HL-60 (cell line): Measurements from ENCODE around the gene HDGFL2.

Experiments
- CTCF ChIP-seq: IDR thresholded peaks from one replicate; pipeline ENCODE4 v1.5.1; 2011; ENCODE audit warnings: low read length, control low read depth, inconsistent platforms; ENCODE audit not compliant: insufficient read depth
- POLR2AphosphoS5 ChIP-seq: IDR thresholded peaks from 2 replicates; pipeline ENCODE4 v1.6.1; 2012; ENCODE audit warnings: low read depth
- TF ChIP-seq, protein P1 (sequence below): IDR thresholded peaks from 2 replicates; pipeline ENCODE4 v1.6.1; 2012; ENCODE audit warnings: low read depth; ENCODE audit not compliant: insufficient replicate concordance

DNA sequence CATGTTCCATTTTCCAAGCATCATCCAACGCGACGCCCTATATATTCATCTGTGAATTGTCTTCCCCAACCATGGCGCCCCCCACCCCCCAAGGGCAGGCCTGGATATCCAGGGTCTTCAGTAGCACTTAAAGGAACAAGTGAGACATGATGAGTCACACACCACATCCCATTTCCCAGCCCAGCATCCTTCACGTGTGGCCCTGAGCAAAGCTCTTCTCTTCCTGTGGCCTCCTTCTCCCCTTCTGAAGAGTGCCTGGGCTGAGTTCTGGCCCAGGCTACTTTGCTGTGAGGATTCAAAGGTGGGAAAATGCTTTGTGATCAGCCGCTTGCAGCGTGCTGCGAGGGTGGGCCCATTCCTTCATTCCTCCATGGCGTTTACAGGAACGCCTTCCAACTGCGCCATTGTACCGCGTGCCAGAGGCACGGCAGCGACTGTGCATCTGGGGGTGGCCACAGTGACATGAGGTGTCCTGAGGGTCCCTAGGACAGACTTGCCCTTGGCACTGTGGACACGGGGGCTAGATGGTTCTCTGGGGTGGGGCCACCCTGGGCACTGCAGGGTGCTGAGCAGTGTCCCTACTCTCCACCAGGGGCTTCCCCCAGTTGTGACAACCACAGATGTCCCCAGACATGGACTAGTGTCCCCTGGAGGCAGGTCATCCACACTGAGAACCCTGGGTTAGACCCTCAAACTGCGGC is 34.5 kb downstream of the HDGFL2 start:
- TF ChIP-seq CTCF, result no peak
- no peak for TF ChIP-seq POLR2AphosphoS5
- TF ChIP-seq, protein P1, sequence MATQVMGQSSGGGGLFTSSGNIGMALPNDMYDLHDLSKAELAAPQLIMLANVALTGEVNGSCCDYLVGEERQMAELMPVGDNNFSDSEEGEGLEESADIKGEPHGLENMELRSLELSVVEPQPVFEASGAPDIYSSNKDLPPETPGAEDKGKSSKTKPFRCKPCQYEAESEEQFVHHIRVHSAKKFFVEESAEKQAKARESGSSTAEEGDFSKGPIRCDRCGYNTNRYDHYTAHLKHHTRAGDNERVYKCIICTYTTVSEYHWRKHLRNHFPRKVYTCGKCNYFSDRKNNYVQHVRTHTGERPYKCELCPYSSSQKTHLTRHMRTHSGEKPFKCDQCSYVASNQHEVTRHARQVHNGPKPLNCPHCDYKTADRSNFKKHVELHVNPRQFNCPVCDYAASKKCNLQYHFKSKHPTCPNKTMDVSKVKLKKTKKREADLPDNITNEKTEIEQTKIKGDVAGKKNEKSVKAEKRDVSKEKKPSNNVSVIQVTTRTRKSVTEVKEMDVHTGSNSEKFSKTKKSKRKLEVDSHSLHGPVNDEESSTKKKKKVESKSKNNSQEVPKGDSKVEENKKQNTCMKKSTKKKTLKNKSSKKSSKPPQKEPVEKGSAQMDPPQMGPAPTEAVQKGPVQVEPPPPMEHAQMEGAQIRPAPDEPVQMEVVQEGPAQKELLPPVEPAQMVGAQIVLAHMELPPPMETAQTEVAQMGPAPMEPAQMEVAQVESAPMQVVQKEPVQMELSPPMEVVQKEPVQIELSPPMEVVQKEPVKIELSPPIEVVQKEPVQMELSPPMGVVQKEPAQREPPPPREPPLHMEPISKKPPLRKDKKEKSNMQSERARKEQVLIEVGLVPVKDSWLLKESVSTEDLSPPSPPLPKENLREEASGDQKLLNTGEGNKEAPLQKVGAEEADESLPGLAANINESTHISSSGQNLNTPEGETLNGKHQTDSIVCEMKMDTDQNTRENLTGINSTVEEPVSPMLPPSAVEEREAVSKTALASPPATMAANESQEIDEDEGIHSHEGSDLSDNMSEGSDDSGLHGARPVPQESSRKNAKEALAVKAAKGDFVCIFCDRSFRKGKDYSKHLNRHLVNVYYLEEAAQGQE, result no peak
